ENCODE measurements around the gene GABRB3.

The GABRB3 gene

DNA sequence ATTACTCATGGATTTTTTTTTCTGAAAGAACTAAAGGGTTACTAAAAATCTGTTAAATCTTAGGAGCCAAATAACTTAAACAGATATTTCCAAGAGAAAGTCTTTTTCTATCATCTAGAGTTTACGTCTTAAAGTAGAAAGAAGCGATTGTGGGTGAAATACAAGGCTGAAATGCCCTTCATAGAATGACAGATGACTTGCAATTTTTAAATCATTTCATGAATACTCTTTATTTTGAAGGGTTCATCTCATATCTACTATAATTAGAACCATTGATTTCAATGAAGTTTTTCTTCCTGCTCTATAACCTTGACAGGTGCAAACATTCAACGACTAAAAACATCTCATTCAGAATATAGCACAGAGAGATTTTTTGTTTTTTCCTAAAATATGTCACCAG, 217.0 kb downstream of the GABRB3 start:
- no peak for DNase-seq (ENCODE audit: low read depth in 2 of 2)

DNA sequence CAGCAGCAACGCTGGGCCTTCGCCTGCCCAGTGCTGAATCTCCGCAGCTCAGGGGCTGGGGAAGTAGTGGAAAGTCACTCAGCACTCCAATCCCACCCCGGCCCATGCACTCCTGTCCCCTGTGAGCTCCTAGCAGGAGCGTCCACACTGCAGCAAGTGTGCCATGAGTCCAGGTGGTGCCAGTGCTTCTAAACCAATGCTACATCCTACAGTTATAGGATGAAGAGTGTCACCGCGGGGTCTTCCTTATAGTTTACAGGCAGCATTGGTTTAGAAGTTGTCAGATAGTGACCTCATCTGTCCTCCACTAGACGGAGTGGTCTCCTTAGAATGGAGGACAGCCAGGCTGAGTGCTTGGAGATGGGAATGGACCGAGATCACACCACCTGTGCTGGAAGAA, 221.4 kb downstream of the GABRB3 start:
- DNase-seq (ENCODE audit: low read depth in 2 of 2) = no peak

DNA sequence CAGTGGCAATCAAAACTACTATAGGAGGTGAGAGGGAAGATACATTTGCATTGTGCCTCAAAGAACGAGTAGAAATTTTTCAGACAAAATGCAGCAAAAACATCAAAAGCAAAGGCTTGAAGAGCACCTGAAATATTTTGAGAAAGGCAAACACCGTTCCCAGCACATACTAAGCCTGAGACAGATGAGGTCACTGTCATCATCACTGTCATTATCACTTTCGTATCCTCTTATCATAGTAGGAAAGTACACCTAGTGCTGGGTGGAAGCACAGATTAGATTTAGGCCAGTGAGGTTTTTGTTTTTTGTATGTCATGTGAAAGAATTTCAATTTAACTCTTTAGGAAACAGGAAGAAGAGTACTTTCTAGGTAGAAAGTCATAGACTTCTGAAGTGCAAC, 222.0 kb downstream of the GABRB3 start:
- DNase-seq (ENCODE audit: low read depth in 2 of 2) = no peak

DNA sequence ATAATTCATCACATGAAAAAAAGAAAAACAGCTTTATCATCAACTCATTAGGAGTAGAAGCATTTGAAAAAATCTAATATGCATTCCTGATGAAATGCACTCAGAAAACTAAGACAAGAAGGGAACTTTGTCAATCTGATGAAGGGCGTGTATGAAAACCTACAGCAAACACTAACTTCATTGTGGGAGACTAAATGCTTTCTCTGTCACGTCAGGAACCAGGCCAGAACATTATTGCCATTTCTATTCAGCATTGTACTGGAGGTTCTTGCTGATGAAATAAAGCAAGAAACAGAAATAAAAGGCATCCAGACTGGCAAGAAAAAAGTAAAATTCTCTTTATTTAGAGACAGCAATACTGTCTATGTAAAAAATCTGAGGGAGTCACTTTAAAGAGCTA, 235.2 kb downstream of the GABRB3 start:
- no peak for DNase-seq (ENCODE audit: low read depth in 2 of 2)

GRCh38 chr15:26531489-26531888, 241.4 kb downstream of the GABRB3 start:
- no peak for DNase-seq (ENCODE audit: low read depth in 2 of 2)

- no peak for DNase-seq (ENCODE audit: low read depth in 2 of 2)
These were observed 247.8 kb downstream of the GABRB3 start for GRCh38 chr15:26525096-26525495.

- no peak for DNase-seq (ENCODE audit: low read depth in 2 of 2)
These were observed 251.1 kb downstream of the GABRB3 start for GRCh38 chr15:26521691-26522198.

DNA sequence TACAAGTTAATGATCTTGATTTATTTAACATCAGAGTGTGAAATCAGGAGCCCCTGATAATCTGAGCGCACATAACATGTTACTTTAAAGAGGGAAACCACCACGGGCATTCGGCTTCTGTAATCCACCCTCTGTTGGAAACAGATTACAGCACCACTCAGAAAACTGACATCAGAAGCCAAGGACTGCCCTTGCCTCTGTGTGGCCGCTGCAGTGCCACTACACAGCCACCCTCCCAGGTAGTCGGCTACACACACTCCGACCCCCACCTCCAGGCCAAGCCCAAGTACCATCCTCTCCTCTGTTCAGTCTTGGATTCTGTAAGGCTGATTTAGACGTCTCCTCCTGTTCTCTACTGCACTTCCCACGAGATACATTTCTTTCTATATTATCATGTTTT, 251.7 kb downstream of the GABRB3 start:
- DNase-seq (ENCODE audit: low read depth in 2 of 2) = no peak

- no peak for DNase-seq (ENCODE audit: low read depth in 2 of 2)
These were observed 254.0 kb downstream of the GABRB3 start for GRCh38 chr15:26518885-26519284.

DNA sequence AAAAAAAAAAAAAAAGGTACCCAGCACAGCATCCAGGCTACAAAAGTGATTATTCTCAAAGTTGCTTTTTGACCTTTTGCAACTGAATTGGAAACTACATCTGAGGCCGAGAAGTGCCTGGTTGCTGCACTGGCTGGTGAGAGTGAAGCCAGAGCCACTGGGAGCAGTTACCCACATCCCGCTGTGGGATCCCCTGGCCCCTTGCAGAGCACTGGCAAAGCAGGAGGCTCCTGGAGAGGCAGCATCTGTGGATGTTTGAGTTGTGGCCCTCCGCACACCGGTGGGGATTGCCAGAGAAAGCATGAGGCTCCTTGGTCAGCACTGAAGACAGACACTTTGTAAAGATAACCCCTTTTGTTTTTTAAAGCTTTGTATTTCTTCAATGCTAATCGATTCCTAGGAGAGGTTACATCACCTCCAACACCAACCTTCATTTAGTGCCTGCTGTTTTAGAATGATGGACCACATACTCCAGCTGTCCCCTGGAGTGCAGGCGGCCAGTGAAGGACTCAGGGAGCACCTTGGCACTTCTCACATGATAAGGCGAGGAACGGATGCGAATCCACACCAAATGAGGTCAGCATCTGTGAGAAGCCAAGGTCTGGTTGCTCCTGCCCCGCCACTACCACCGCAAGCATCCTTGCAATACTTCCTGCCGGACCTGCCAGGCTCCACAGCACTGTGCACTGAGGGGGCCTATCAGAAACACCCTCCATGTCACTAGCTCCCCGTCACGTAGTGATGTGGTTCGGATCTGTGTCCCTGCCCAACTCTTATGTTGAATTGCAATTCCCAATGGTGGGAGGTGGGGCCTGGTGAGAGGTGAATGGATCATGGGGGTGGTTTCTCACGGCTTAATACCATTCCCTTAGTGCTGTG, 256.5 kb downstream of the GABRB3 start:
- DNase-seq (ENCODE audit: low read depth in 2 of 2) = no peak

DNA sequence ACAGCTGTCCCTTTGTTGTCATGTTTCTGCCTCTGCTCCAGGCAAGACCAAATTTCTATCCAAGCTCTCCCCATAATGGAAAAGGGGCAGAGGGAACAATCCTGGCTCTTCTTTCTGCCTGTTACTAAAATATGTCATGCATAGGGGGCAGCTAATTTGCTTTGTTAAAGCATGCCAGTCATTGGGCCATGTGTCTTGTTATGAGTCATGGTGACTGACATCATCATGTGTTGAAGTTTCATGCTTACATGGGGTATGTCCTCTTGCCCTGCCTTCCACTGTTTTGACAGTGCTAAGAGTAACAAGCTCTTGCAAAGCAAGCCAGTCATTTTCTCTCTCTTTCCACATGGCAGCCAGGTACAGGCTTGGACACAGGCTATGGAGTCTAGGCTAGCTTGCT, 268.9 kb downstream of the GABRB3 start:
- DNase-seq (ENCODE audit: low read depth in 2 of 2) = no peak

All from stimulated activated CD8-positive, alpha-beta memory T cell treated with anti-CD3 and anti-CD28 coated beads, Interleukin-7, amount 100 ng/mL, for 4 hours (primary cell).